ENCODE measurements around the gene FAM163A. TPM values are rescaled to one million over a fixed set of nuclear protein-coding genes. Genes with fewer than 3 reads are reported as not detected.

FAM163A gene
- total RNA-seq, 4 donors from 2014 or later: 0.21 TPM; not detected in 3

DNA sequence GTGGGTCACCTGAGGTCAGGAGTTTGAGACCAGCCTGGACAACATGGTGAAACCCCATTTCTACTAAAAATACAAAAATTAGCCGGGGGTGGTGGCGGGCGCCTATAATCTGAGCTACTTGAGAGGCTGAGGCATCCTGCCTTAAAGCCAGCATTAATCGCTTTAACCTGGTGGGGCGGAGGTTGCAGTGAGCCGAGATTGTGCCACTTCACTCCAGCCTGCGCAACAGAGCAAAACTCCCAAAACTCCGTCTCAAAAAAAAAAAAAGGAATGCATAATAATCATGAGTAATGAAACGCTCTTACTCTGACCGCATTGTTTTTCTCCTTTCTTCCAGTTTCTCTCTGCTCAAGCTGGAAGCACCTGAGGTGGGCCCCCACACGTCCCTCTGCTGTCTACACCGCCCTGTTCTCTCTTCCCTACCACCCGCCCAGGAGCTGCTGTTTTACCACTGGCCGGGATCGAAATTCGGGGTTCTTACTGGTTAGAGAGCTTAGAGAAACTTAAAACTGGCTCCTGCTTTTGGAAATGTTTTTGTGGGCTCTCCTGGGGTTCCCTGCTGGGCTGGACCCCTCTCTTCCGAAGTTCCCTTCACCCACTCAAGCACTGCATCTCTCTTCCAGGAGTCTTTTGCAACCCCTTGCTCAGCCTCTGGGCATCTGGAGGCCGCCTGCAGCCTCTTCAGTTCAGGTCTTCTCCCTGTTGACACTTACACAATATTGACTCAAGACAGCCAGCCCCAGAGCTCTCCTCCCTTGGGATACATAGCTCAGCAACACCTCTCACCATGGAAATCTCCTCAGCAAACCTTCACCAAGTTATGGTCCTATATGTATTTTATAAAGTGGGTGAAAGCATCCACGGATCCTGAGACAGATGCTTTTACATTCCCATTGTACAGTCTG lies 62.5 kb downstream of the FAM163A start:
- Histone ChIP-seq H3K36me3 (no peaks in the 10 kb centered on the region), H3K27me3 (no peaks in the 10 kb centered on the region), H3K4me3 (no peak overlapping the region), H3K9me3 (no peaks in the 10 kb centered on the region), H3K4me1 (no peaks in the 10 kb centered on the region), H3K27ac (no peak overlapping the region)
- TF ChIP-seq, protein P1, sequence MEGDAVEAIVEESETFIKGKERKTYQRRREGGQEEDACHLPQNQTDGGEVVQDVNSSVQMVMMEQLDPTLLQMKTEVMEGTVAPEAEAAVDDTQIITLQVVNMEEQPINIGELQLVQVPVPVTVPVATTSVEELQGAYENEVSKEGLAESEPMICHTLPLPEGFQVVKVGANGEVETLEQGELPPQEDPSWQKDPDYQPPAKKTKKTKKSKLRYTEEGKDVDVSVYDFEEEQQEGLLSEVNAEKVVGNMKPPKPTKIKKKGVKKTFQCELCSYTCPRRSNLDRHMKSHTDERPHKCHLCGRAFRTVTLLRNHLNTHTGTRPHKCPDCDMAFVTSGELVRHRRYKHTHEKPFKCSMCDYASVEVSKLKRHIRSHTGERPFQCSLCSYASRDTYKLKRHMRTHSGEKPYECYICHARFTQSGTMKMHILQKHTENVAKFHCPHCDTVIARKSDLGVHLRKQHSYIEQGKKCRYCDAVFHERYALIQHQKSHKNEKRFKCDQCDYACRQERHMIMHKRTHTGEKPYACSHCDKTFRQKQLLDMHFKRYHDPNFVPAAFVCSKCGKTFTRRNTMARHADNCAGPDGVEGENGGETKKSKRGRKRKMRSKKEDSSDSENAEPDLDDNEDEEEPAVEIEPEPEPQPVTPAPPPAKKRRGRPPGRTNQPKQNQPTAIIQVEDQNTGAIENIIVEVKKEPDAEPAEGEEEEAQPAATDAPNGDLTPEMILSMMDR (IDR thresholded peaks at IDR 0.05): no peak
- TF ChIP-seq POLR2A (IDR thresholded peaks at IDR 0.05): no peak
- intact Hi-C loops (cut with DNase I; ENCODE audit: low total_unique reads): no loop called here
- no peak for DNase-seq

DNA sequence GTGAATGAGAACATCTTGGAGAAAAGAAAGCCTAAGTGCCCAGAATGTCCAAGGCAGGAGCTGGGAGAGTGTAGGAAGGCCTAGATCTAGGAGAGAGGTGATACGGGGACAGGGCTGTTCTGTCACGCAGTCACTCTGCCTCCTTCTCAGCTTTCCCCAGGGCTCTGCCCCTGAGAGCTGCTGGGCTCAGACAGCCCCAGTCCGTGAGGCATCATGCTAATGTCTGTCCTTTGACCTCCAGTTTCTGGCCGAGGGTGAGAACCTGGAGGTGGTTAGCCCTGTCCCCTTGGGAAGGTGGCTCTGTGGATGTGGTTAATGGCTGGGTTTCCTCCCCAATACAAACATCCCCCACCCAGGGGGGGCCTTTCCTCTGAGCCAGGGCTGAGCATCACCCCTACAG lies 63.2 kb downstream of the FAM163A start:
- no peaks in the 10 kb centered on the region for H3K9me3 ChIP-seq
- H3K27me3 ChIP-seq: no peaks in the 10 kb centered on the region
- intact Hi-C loops (cut with DNase I; ENCODE audit: low total_unique reads): no loop called here
- no peak for TF ChIP-seq POLR2A (IDR thresholded peaks at IDR 0.05)
- TF ChIP-seq, protein P1 (IDR thresholded peaks at IDR 0.05): no peak
- H3K4me1 ChIP-seq: no peaks in the 10 kb centered on the region
- H3K36me3 ChIP-seq: no peaks in the 10 kb centered on the region
- DNase-seq: no peak
- no peak overlapping the region for H3K4me3 ChIP-seq
- H3K27ac ChIP-seq: no peak overlapping the region

DNA sequence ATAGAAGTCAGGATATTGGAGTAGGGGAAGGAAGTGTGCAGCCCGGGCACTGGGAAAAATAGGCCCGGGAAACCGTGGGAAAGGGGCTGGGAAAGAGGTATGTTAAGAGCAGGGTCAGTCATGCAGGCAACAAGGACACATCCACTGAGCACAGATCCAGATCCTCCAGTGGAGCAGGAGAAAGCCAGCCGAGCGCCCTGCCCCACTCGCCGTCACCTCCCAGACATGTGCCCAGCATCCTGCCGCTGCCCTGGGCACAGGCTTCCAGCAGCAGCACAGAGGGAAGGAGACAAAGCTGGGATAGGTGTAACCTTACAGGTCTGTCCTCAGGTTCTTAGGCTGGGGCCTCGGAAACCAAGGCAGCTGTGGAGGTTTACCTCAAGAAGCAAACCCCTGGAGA lies 64.2 kb downstream of the FAM163A start:
- TF ChIP-seq POLR2A (IDR thresholded peaks at IDR 0.05): no peak
- TF ChIP-seq, protein P1 (IDR thresholded peaks at IDR 0.05): no peak
- no peak overlapping the region for H3K27ac ChIP-seq

DNA sequence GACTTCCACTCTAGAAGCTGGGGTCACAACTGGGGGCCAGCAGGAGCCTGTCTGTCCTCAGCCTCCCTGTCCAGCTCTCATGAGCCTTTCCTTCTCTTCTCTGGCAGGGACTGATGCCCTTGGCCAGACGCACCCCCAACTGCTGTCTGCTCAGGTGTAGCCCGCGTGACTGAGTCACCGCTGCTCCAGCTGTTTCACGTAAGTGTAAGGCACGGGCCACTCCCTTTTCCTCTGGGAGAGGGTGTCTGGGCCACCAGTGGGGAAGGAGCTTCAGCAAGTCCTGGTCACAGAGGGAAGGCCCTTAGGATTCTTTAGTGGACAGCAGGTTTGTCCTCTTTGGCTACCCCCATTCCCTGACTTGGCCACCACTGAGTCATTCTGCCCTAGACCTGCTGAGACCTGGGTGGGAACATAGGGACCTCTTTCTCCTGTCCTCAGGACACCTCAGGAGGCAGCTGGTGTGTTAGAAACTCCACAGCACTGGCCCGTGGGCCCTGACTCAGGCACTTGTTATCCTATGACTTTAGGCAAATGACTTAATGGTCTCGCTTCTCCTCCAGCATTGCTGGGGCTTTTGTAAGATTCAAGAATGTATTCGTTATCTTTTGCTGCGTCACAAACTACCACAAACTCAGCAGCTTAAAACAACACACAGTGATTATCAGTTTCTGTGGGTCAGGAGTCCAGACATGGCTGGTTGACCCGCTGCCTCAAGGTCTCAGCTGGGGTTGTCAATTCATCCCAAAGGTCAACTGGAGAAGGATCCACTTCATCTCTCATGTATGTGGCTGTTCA lies 64.8 kb downstream of the FAM163A start:
- no peak overlapping the region for H3K27ac ChIP-seq
- H3K4me3 ChIP-seq: no peak overlapping the region
- intact Hi-C loops (cut with DNase I; ENCODE audit: low total_unique reads): no loop called here
- no peaks in the 10 kb centered on the region for H3K27me3 ChIP-seq
- no peaks in the 10 kb centered on the region for H3K36me3 ChIP-seq
- no peaks in the 10 kb centered on the region for H3K9me3 ChIP-seq
- H3K4me1 ChIP-seq: no peaks in the 10 kb centered on the region
- TF ChIP-seq, protein P1 (IDR thresholded peaks at IDR 0.05): no peak
- TF ChIP-seq POLR2A (IDR thresholded peaks at IDR 0.05): no peak
- no peak for DNase-seq

More for the DNA sequence above, 64.2 kb downstream of the FAM163A start:
- Histone ChIP-seq H3K4me1 (no peaks in the 10 kb centered on the region), H3K9me3 (no peaks in the 10 kb centered on the region), H3K36me3 (no peaks in the 10 kb centered on the region), H3K27me3 (no peaks in the 10 kb centered on the region), H3K4me3 (no peak overlapping the region)
- no peak for DNase-seq
- intact Hi-C loops (cut with DNase I; ENCODE audit: low total_unique reads): no loop called here

DNA sequence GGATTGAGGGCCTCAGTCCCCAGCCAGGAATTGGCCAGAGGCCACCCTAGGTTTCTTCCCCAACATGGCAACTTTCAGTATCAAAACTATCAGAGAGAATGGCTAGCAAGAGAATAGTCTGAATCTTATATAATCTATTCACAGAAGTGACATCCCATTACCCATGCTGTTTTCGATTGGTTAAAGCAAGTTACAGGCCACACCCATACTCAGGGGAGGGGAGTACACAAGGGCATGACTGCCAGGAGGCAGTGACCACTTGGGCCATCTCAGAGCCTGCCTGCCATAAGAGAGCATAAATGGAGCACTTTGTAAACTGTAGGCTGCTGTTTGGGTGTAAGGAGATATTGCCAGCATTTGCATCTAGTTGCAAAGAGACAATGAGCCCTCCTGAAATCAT lies 65.4 kb downstream of the FAM163A start:
- Histone ChIP-seq H3K9me3 (no peaks in the 10 kb centered on the region), H3K4me3 (no peak overlapping the region), H3K27ac (no peak overlapping the region), H3K36me3 (no peaks in the 10 kb centered on the region), H3K27me3 (no peaks in the 10 kb centered on the region), H3K4me1 (no peaks in the 10 kb centered on the region)
- TF ChIP-seq POLR2A (IDR thresholded peaks at IDR 0.05): no peak
- TF ChIP-seq, protein P1 (IDR thresholded peaks at IDR 0.05): no peak
- intact Hi-C loops (cut with DNase I; ENCODE audit: low total_unique reads): no loop called here
- DNase-seq: no peak

Data from uterus (tissue), 4 donors.